Activated CD8-positive, alpha-beta memory T cell treated with anti-CD3 and anti-CD28 coated beads, Interleukin-2, amount 10 ng/mL, durations not matched to agents 7 days and 5 days (primary cell): Measurements from ENCODE around the gene AKR1D1. TPM values are rescaled to one million over a fixed set of nuclear protein-coding genes. Genes with fewer than 3 reads are reported as not detected.

ENCODE experiments used
- ATAC-seq: fragments of 150-1000 bp; cut with Tn5 transposase; one replicate; pipeline ENCODE4 v1.10.0; 2021; ENCODE audit warnings: moderate library complexity
- CTCF ChIA-PET: fragments of 350-600 bp; sonication (Branson Sonifier 250); formaldehyde crosslinking; loops from one replicate; lab custom pipeline; 2021; ENCODE audit warnings: antibody characterized with exemption; lab: Charles Lee
- DNase-seq: peaks from one replicate; pipeline ENCODE4 v3.0.0-alpha.2; 2020
- H3K27ac Mint-ChIP-seq: one replicate; pipeline ENCODE4 v1.8.0; 2021; ENCODE audit warnings: mild to moderate bottlenecking, mixed read lengths
- H3K27me3 Mint-ChIP-seq: one replicate; pipeline ENCODE4 v1.8.0; 2021; ENCODE audit warnings: mixed read lengths
- H3K36me3 Mint-ChIP-seq: one replicate; pipeline ENCODE4 v1.8.0; 2021; ENCODE audit warnings: mild to moderate bottlenecking, mixed read lengths
- H3K4me1 Mint-ChIP-seq: one replicate; pipeline ENCODE4 v1.8.0; 2021; ENCODE audit warnings: mixed read lengths
- H3K4me3 Mint-ChIP-seq: one replicate; pipeline ENCODE4 v1.8.0; 2021; ENCODE audit warnings: mild to moderate bottlenecking, moderate library complexity, mixed read lengths
- H3K9me3 Mint-ChIP-seq: one replicate; pipeline ENCODE4 v1.8.0; 2022; ENCODE audit warnings: low read depth, mixed read lengths
- total RNA-seq, 2 experiments: library from RNA; stranded (reverse); gene quantifications; one replicate each; pipeline ENCODE4 v1.2.3, GENCODE V29; 2021

Gene AKR1D1
- total RNA-seq, 2 experiments from 2014 or later: not detected

DNA sequence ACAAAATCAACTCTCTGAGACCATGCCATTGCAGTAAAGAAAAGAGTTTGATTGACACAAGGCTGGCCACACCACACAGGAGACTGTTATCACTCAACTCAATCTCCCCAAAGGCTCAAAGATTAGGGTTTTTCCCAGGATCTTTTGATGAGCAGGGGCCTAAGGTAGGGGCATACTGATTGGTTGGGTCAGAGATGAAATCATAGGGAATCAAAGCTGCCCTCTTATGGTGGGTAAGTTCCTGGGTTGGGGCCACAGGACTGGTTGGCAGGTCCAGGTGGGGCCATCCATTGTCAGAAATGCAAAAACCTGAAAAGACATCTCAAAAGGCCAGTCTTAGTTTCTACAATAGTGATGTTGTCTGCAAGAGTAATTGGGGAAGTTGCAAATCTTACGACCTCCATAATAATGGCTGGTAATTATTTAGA is 91.6 kb downstream of the AKR1D1 start:
- CTCF ChIA-PET: interaction anchor here (2.5 kb wide), 1 partner anchor 571 kb away, joined by 12 read pairs; no protein-coding TSS in a partner anchor
- peaks cover 30% of the 10 kb centered on the region for H3K27me3 Mint-ChIP-seq

More for the DNA sequence above, 91.6 kb downstream of the AKR1D1 start:
- Mint-ChIP-seq H3K36me3 (peaks cover 14% of the 10 kb centered on the region), H3K27ac (no peak overlapping the region), H3K4me3 (no peak overlapping the region), H3K4me1 (peaks cover 16% of the 10 kb centered on the region), H3K9me3 (peaks cover 12% of the 10 kb centered on the region)
- no peak for ATAC-seq
- DNase-seq: no peak

Other genes starting within 250 kb of the AKR1D1 start
- gene DGKI, start 229.5 kb upstream of the AKR1D1 start, total RNA-seq: 1 to 10 TPM in 1 of 2 experiments, not detected in 1; 2.2 TPM
- 10 to 100 TPM; 24.0 to 29.0 TPM for gene CREB3L2, start 74.4 kb upstream of the AKR1D1 start, total RNA-seq